GM23338 (cell line): ENCODE results near the gene TRIB2. TPM values are rescaled to one million over a fixed set of nuclear protein-coding genes. Genes with fewer than 3 reads are reported as not detected.

Experiments
- ATAC-seq: fragments of 200-7000 bp; cut with Tn5 transposase; 3 replicates; pipeline ENCODE4 v1.9.1; 2020
- DNase-seq: peaks from one replicate; pipeline ENCODE4 v3.0.0-alpha.2; 2015; ENCODE audit warnings: low spot score
- H2AFZ ChIP-seq: fragments of 200-600 bp; sonication (generic); 2 replicates; pipeline ENCODE4 v1.8.0; 2016; ENCODE audit warnings: antibody characterized with exemption, mild to moderate bottlenecking, moderate library complexity
- H3F3A ChIP-seq: fragments of 200-600 bp; sonication (generic); replicated peaks from 2 replicates; pipeline ENCODE4 v1.8.0; 2017; ENCODE audit warnings: antibody characterized with exemption, mixed run types, low read depth
- H3K27ac ChIP-seq: fragments of 200-600 bp; sonication (generic); 2 replicates; pipeline ENCODE4 v1.6.1; 2016; ENCODE audit warnings: low read depth
- H3K27me3 ChIP-seq: fragments of 200-600 bp; sonication (generic); 2 replicates; pipeline ENCODE4 v1.8.0; 2016; ENCODE audit warnings: mild to moderate bottlenecking, mixed run types, moderate library complexity; ENCODE audit not compliant: insufficient read depth
- H3K36me3 ChIP-seq: fragments of 200-600 bp; sonication (generic); 2 replicates; pipeline ENCODE4 v1.8.0; 2016; ENCODE audit warnings: mild to moderate bottlenecking; ENCODE audit not compliant: insufficient read depth
- H3K4me1 ChIP-seq: fragments of 200-600 bp; sonication (generic); 2 replicates; pipeline ENCODE4 v1.8.0; 2016; ENCODE audit warnings: mild to moderate bottlenecking, moderate library complexity; ENCODE audit not compliant: insufficient read depth
- H3K4me2 ChIP-seq: fragments of 200-600 bp; sonication (generic); 2 replicates; pipeline ENCODE4 v1.7.1; 2017; ENCODE audit warnings: mixed run types
- H3K4me3 ChIP-seq: fragments of 200-600 bp; sonication (generic); 2 replicates; pipeline ENCODE4 v1.6.1; 2016; ENCODE audit warnings: mixed run types
- H3K79me2 ChIP-seq: fragments of 200-600 bp; sonication (generic); replicated peaks from 2 replicates; pipeline ENCODE4 v1.8.0; 2017; ENCODE audit warnings: mild to moderate bottlenecking; ENCODE audit not compliant: insufficient read depth
- H3K9me2 ChIP-seq: fragments of 200-600 bp; sonication (generic); 2 replicates; pipeline ENCODE4 v1.8.0; 2017; ENCODE audit not compliant: insufficient read depth
- H4K20me1 ChIP-seq: fragments of 200-600 bp; sonication (generic); replicated peaks from 2 replicates; pipeline ENCODE4 v1.8.0; 2017; ENCODE audit warnings: mild to moderate bottlenecking; ENCODE audit not compliant: insufficient read depth
- H3K27ac Mint-ChIP-seq: 2 replicates; pipeline ENCODE4 v1.8.0; 2020; ENCODE audit warnings: inconsistent platforms, mild to moderate bottlenecking, moderate library complexity, mixed read lengths
- H3K27me3 Mint-ChIP-seq: 3 replicates; pipeline ENCODE4 v1.8.0; 2022; ENCODE audit warnings: low read depth, mild to moderate bottlenecking, moderate library complexity, mixed read lengths, inconsistent platforms; ENCODE audit not compliant: insufficient read depth, poor library complexity
- H3K36me3 Mint-ChIP-seq: 3 replicates; pipeline ENCODE4 v1.8.0; 2021; ENCODE audit warnings: low read depth, mild to moderate bottlenecking, inconsistent platforms, moderate library complexity, mixed read lengths
- H3K4me1 Mint-ChIP-seq: 3 replicates; pipeline ENCODE4 v1.8.0; 2020; ENCODE audit warnings: mild to moderate bottlenecking, inconsistent platforms, mixed read lengths
- H3K4me3 Mint-ChIP-seq: 3 replicates; pipeline ENCODE4 v1.8.0; 2021; ENCODE audit warnings: moderate library complexity, mild to moderate bottlenecking, inconsistent platforms, mixed read lengths
- H3K9me3 Mint-ChIP-seq: 3 replicates; pipeline ENCODE4 v1.8.0; 2020; ENCODE audit warnings: moderate library complexity, mild to moderate bottlenecking, inconsistent platforms, mixed read lengths
- CTCF ChIP-seq, 2 experiments: fragments of 200-600 bp in 1 of 2; sonication (generic) in 1 of 2; conservative IDR thresholded peaks; 2 replicates each; pipeline versions ENCODE4 v1.5.1 to v1.6.1; 2016 to 2017; ENCODE audit warnings: antibody characterized with exemption in 2 of 2, low read depth in 2 of 2, mild to moderate bottlenecking in 2 of 2, moderate library complexity in 1 of 2
- ETS1 ChIP-seq: IDR thresholded peaks from 2 replicates; pipeline ENCODE4 v1.6.1; 2016; ENCODE audit warnings: antibody characterized with exemption
- JUNB ChIP-seq: IDR thresholded peaks from one replicate; pipeline ENCODE4 v1.6.1; 2016; ENCODE audit warnings: antibody characterized with exemption; ENCODE audit not compliant: unreplicated experiment
- NANOG ChIP-seq: IDR thresholded peaks from 2 replicates; pipeline ENCODE4 v1.6.1; 2016; ENCODE audit warnings: antibody characterized with exemption, borderline replicate concordance
- REST ChIP-seq: IDR thresholded peaks from one replicate; pipeline ENCODE4 v1.6.1; 2018; ENCODE audit warnings: antibody characterized with exemption; ENCODE audit not compliant: unreplicated experiment
- ZNF114 ChIP-seq: fragments of 250-450 bp; sonication (Bioruptor Pico); IDR thresholded peaks from 2 replicates; pipeline ENCODE4 v1.5.0; 2020; ENCODE audit warnings: mild to moderate bottlenecking, moderate library complexity
- ZNF462 ChIP-seq: fragments of 250-450 bp; sonication (Bioruptor Pico); IDR thresholded peaks from 2 replicates; pipeline ENCODE4 v1.5.0; 2020; ENCODE audit warnings: mild to moderate bottlenecking, moderate library complexity
- polyA plus RNA-seq: library from polyadenylated mRNA; unstranded; fragments of >200 nt; fragmentation: Nextera tagmentation; extraction: Ambion mirVana; gene quantifications from 2 replicates; pipeline ENCODE4 v1.2.1, GENCODE V29; 2016
- total RNA-seq: library from RNA; depleted of rRNA; stranded (reverse); fragments of >200 nt; shearing (Covaris generic); gene quantifications from 2 replicates; pipeline ENCODE4 v1.2.3, GENCODE V29; 2014

TRIB2 gene
- total and polyA plus RNA-seq, 2 experiments from 2014 or later: 40.3 to 109 TPM

- H3K79me2 ChIP-seq: no peaks in the 10 kb centered on the region
- peaks cover 20% of the 10 kb centered on the region for H3K9me3 Mint-ChIP-seq
- no peak for ATAC-seq
- H3K27ac Mint-ChIP-seq: no peak overlapping the region
- H3K36me3 ChIP-seq: no peaks in the 10 kb centered on the region
- no peak overlapping the region for H3K27ac ChIP-seq
- DNase-seq: no peak
- no peaks in the 10 kb centered on the region for H3K27me3 ChIP-seq
- H2AFZ ChIP-seq: no peak overlapping the region
- H3K4me2 ChIP-seq: peak overlapping the region; percentile 24; the same call in 1 of the 2 replicates
- peaks cover 26% of the 10 kb centered on the region for H3K4me1 Mint-ChIP-seq
- peaks cover 11% of the 10 kb centered on the region; the same call in 1 of the 3 replicates for H3K36me3 Mint-ChIP-seq
- no peaks in the 10 kb centered on the region for H4K20me1 ChIP-seq
- H3K4me3 Mint-ChIP-seq: no peak overlapping the region
- H3K4me3 ChIP-seq: no peak overlapping the region
- TF ChIP-seq JUNB (no peak), ETS1 (no peak), NANOG (no peak), CTCF (conservative IDR thresholded peaks at IDR 0.05; ENCODE audit: low read depth in 2 of 2) (no peak), ZNF114 (CRISPR knock-in tag) (no peak)
- peaks cover 22% of the 10 kb centered on the region; the same call in 1 of the 2 replicates for H3K4me1 ChIP-seq
- no peaks in the 10 kb centered on the region for H3F3A ChIP-seq
- peaks cover 4% of the 10 kb centered on the region; the same call in 1 of the 2 replicates for H3K9me2 ChIP-seq
- H3K27me3 Mint-ChIP-seq: peaks cover 5% of the 10 kb centered on the region
These were observed 33.2 kb upstream of the TRIB2 start for GRCh38 chr2:12683457-12684100.

GRCh38 chr2:12684471-12684936 is 32.2 kb upstream of the TRIB2 start:
- ATAC-seq (peak; percentile 75), DNase-seq (peak; percentile 27)
- Histone ChIP-seq H4K20me1 (no peaks in the 10 kb centered on the region), H2AFZ (no peak overlapping the region), H3K4me3 (no peak overlapping the region), H3K27me3 (no peaks in the 10 kb centered on the region), H3F3A (no peaks in the 10 kb centered on the region), H3K4me2 (0 out of 2 replicates have a peak overlapping the region, but pooled peaks have one; percentile 59), H3K9me2 (peaks cover 4% of the 10 kb centered on the region; the same call in 1 of the 2 replicates), H3K4me1 (peaks cover 22% of the 10 kb centered on the region; the same call in 1 of the 2 replicates), H3K79me2 (no peaks in the 10 kb centered on the region), H3K27ac (no peak overlapping the region), H3K36me3 (no peaks in the 10 kb centered on the region)
- Mint-ChIP-seq H3K9me3 (peaks cover 20% of the 10 kb centered on the region), H3K4me1 (peaks cover 26% of the 10 kb centered on the region), H3K4me3 (no peak overlapping the region; the same call in 2 of the 3 replicates), H3K36me3 (peaks cover 11% of the 10 kb centered on the region; the same call in 1 of the 3 replicates), H3K27ac (no peak overlapping the region), H3K27me3 (peaks cover 5% of the 10 kb centered on the region)
- TF ChIP-seq JUNB (no peak), ZNF462 (peak; percentile 55; the same call in 1 of the 2 replicates), REST (no peak)
